HG03565 (cell line): ENCODE results near the gene EFEMP1.
A peak's percentile ranks its signal among the peaks of the same experiment; 100 is the strongest.

ENCODE experiments used
- ATAC-seq: cut with Tn5 transposase; IDR thresholded peaks from one replicate; pipeline ENCODE4 v1.9.1; 2021; ENCODE audit warnings: mild to moderate bottlenecking, moderate library complexity; ENCODE audit not compliant: unreplicated experiment

EFEMP1 gene

GRCh38 chr2:55934337-55934736 is 10.8 kb upstream of the EFEMP1 start:
- no peak for ATAC-seq

DNA sequence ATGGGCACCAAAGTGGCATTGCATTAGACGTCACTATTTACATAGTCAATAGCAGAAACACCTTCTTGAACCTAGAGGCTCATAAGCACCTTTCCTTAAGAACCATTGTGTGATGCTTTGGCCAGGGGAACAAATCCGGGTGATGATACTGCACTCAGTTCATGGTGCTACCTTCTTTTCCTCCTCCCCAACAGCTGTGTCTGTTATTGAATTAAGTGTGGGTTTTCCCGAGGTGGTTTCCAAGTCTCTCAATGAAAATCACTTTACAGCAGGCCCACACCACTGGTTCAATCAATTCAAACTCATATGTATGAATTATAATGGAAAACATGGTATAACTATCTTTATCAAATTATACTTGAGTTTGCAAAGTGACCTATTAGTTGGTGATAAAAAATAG is 9.3 kb upstream of the EFEMP1 start:
- no peak for ATAC-seq

DNA sequence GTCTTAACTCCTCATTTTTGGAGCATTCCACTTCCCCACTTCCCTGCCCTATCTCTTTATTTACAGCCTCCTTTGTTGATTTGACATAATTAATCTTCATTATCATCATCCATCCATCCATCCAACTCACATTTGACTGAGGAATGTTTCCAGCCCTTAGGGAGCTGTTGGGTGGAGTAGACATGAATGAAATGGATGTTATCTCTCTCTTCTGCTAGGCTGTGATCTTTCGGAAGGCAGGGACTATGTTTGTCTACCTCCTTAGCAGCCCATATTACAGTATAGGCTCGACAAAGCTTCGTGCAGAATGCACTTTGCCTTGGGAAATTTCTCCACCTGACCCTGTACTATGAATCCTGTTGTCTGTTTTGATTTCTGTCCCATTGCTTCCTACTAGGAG is 7.7 kb upstream of the EFEMP1 start:
- ATAC-seq: no peak

- ATAC-seq: no peak
Measured at GRCh38 chr2:55929476-55929875, 5.9 kb upstream of the EFEMP1 start.

GRCh38 chr2:55926974-55927373 is 3.4 kb upstream of the EFEMP1 start:
- ATAC-seq: no peak

- no peak for ATAC-seq
Measured at GRCh38 chr2:55926246-55926645, 2.7 kb upstream of the EFEMP1 start.

DNA sequence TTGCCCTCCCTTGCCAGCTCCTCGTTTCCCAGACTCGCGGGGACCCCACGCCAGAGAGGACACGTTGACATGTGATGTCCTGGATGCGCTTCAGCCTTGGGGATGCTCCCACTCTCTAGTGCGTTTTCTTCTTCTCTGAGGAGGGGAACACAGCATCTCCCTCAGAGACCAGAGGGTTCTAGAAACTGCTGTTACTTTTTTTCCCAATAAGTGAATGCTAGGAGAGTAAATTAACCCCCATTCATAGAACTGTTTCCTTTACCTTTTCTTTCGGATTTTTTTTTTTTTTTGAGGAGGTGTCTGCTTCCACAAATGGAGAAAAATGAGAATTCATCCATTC is 370 bp upstream of the EFEMP1 start:
- ATAC-seq: no peak

- no peak for ATAC-seq
Measured at GRCh38 chr2:55922291-55922907, 1.2 kb downstream of the EFEMP1 start.

DNA sequence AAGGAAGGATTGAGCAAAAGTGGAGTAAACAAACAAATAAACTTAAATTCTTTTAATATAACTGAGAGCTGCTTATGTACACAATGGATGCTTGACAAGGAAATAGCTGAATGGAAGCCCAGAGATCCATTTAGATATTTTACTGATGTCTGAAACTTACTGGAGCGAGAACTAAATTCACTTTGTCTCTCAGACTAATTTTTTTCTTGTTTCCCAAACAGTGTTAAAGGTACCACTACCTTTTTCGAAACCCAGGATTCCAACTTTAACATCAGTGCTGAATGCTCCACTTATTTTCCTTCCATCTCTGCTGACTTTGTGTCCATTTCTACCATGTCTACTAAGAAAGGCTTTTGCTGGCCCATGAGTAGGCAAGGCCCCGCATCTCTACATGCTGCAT is 4.0 kb downstream of the EFEMP1 start:
- no peak for ATAC-seq

DNA sequence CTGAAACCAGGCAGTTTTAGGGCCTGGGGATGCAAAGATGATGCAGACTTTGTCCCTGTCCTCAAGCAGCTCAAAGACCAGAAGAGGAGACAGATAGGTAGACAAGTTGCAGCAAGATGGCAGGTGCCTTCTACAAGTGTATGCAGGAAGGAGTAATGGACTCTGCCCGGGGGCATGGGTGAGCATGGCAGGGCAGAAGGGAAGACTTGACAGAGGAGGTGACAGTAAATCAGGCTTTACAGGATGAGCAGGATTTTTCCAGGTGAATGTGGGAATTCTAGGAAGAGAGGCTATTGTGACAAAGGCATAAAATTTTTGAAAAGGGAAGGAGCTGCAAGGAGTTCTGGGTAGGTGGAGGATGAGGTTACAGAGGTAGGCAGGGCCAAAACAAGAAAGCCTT is 4.7 kb downstream of the EFEMP1 start:
- no peak for ATAC-seq

- no peak for ATAC-seq
Measured at GRCh38 chr2:55917713-55918390, 5.7 kb downstream of the EFEMP1 start.

DNA sequence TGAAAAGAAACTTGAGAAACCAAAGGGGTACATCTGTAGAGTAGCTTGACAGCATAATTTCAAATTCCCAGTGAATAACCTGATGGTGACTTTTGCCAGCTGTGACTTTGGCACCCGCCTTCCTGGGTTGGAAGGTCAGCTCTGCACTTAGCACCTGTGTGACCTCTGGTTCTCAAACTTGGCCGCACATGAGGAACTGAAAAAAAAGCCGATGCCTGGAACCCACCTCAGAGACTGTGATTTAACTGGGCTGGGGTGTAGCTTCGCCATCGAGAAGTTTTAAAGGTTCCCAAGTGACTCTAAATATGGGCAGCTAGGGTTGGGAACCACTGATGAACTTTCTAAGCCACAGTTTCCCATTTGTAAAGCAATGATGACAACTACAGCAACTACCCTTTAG is 6.5 kb downstream of the EFEMP1 start:
- peak; percentile 43 for ATAC-seq

- no peak for ATAC-seq
Measured at GRCh38 chr2:55916473-55917049, 7.0 kb downstream of the EFEMP1 start.

GRCh38 chr2:55914786-55915185 is 8.8 kb downstream of the EFEMP1 start:
- ATAC-seq: no peak

DNA sequence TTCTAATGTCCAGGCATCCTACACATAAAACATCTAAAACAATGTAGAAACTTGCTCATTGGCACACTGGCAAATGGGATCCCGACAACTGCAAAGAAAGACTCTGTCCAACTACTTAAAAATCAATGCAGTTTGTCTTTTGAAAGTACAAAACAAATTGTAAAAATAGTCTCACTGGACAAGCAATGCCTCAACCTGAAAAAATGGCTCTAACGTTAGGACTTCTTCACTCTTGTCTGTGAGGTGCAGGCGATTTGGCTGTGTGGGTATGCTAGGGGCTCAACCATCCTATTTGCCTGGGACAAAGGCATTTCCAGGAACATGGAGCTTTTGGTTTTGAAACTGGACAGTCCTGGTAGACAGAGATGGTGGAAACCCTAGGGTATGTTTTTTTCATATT is 10.7 kb downstream of the EFEMP1 start:
- no peak for ATAC-seq

- ATAC-seq: no peak
Measured at GRCh38 chr2:55910077-55910476, 13.5 kb downstream of the EFEMP1 start.

DNA sequence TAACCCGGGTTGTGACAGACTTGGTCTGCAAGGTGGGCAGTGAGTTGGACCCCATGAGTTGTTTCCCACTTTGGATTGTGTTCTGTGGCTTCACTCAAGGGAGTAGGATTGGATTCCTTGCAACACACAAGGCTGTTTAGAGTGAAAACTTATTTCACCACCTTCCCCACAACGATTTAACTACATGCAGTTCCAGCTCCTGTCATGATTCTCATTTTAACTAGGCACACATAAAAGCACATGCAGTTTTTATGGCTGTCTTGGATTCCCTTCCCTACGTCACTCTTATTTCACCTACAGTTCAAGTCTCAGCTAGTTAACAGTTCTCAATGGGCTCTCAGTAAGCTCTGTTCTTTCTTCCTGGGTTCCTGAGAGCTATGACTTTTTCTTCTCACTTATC is 15.9 kb downstream of the EFEMP1 start:
- no peak for ATAC-seq

GRCh38 chr2:55906993-55907392 is 16.6 kb downstream of the EFEMP1 start:
- no peak for ATAC-seq

DNA sequence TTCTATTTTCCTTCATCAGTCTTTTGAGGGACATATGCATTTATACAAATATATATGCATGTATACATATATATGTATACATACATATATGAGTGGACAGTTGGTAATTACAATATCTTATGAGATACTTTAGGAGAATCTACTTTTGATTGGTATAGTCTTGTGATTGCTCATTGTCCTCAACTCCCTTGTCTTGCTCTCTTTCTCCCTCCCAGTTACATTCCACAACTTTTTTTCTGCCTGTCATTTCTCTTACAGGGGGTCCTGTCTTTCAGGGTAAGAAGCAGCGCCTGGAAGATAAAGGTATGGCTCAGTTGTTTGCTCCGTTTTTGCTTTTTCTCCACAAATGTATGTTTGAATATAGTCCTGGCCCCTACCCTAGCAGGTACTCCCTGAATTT is 19.9 kb downstream of the EFEMP1 start:
- no peak for ATAC-seq

DNA sequence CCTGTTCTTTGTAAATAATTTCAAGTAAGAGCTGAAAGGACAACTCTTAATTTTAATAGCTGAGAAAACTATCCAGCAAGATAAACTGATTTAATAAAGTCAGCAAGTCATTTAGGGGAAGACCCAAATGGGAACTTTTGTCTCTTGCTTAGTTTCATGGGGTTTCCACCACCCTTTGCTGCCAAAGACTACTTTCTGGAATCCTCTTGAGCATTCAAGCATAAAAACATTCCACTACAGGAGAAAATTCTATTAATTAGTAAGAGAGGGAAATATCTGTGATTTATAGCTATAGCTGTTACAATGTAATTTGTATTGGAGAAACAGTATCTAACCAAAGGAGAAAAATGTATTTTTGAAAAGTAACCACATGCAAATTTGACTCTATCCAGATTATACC is 20.6 kb downstream of the EFEMP1 start:
- no peak for ATAC-seq

DNA sequence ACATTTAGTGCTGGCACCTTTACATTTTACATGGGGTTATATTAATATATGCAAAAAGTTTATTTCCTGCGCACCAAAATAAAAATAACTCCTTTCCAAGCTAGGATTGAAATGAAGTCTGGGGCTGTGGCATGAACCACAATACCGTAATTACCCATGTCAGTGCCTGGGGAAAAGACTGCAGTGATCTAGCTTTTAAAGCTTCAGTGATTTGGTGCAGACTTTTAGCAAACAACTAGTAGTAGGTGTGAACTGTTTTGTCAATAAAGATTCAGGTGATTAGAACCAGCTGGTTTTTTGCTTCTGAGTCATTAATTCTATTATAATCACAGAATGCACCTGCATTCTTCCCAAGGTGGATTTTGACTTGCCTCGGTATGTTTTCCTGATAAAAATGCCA is 21.2 kb downstream of the EFEMP1 start:
- no peak for ATAC-seq

DNA sequence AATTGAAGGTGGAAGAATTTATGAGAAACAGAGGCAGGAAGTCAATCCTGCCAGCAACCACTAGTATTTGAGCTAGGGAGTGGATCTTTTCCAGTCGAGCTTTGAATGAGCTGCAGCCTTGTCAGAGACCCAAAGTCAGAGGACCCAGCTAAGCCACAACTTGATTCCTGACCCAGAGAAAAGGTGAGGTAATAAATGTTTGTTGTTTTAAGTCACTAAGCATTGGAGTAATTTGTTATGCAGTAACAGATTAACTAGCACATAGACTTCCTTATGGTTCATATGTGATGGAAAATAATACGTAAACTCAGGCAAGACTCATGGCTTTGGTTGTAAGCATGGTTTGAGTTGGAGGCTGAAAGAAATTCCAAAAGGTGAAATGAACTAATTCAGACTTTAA is 21.6 kb downstream of the EFEMP1 start:
- no peak for ATAC-seq

GRCh38 chr2:55901322-55901721 is 22.3 kb downstream of the EFEMP1 start:
- ATAC-seq: no peak
